Uterus (tissue), 4 donors: ENCODE data around the gene PCSK7. TPM values are rescaled to one million over a fixed set of nuclear protein-coding genes. Genes with fewer than 3 reads are reported as not detected.
A peak's percentile ranks its signal among the peaks of the same experiment; 100 is the strongest.

Source experiments
- DNase-seq, 2 donors: peaks; one replicate each; pipeline ENCODE4 v3.0.0-alpha.2; 2019 to 2020
- H3K27ac ChIP-seq, 2 donors: fragments of 200-600 bp; sonication (generic); 1 replicate in 1 of 2; 2 replicates in 1 of 2; pipeline ENCODE4 v1.5.1; 2016 to 2018
- H3K27me3 ChIP-seq, 2 donors: fragments of 200-600 bp; sonication (generic); one replicate each; pipeline ENCODE4 v1.5.1; 2018 to 2019; ENCODE audit warnings: control low read depth in 1 of 2
- H3K36me3 ChIP-seq, 2 donors: fragments of 200-600 bp; sonication (generic); one replicate each; pipeline ENCODE4 v1.5.1; 2019; ENCODE audit warnings: control low read depth in 1 of 2
- H3K4me1 ChIP-seq, 2 donors: fragments of 200-600 bp; sonication (generic); one replicate each; pipeline ENCODE4 v1.5.1; 2018 to 2019; ENCODE audit warnings: control low read depth in 1 of 2
- H3K4me3 ChIP-seq, 2 donors: fragments of 200-600 bp; sonication (generic); 1 replicate in 1 of 2; 2 replicates in 1 of 2; pipeline ENCODE4 v1.5.1; 2018 to 2019; ENCODE audit warnings: mild to moderate bottlenecking in 1 of 2
- H3K9me3 ChIP-seq, 2 donors: fragments of 200-600 bp; sonication (generic); one replicate each; pipeline ENCODE4 v1.5.1; 2019; ENCODE audit warnings: control low read depth in 1 of 2
- POLR2A ChIP-seq, 2 donors: fragments of 450-650 bp; IDR thresholded peaks; one replicate each; pipeline ENCODE4 v1.6.1; 2016; ENCODE audit warnings: antibody characterized with exemption in 2 of 2, mild to moderate bottlenecking in 1 of 2, moderate library complexity in 1 of 2
- intact Hi-C: fragments of 100-400 bp; cut with DNase I; formaldehyde crosslinking; loops from one replicate; pipeline ENCODE4 v1.15.1; 2023; ENCODE audit warnings: low total_unique reads
- total RNA-seq, 4 donors: library from RNA; depleted of rRNA in 3 of 4; stranded (reverse); fragments of >200 nt in 3 of 4; gene quantifications; one replicate each; pipeline versions ENCODE4 v1.1.0 to v1.2.4, GENCODE V29; 2014 to 2023
- TF ChIP-seq, protein P1 (sequence below), 4 experiments: fragments of 200-600 bp in 2 of 4; fragments of 450-650 bp in 2 of 4; sonication (generic) in 2 of 4; IDR thresholded peaks; one replicate each; pipeline ENCODE4 v1.5.1; 2016 to 2019; ENCODE audit warnings: antibody characterized with exemption in 4 of 4, mild to moderate bottlenecking in 2 of 4, moderate library complexity in 1 of 4
- donor health status: DM: yes; HTN: yes; CAD: no.

PCSK7 gene
- total RNA-seq, 4 donors from 2014 or later: 23.3 to 78.9 (median 35.3) TPM

DNA sequence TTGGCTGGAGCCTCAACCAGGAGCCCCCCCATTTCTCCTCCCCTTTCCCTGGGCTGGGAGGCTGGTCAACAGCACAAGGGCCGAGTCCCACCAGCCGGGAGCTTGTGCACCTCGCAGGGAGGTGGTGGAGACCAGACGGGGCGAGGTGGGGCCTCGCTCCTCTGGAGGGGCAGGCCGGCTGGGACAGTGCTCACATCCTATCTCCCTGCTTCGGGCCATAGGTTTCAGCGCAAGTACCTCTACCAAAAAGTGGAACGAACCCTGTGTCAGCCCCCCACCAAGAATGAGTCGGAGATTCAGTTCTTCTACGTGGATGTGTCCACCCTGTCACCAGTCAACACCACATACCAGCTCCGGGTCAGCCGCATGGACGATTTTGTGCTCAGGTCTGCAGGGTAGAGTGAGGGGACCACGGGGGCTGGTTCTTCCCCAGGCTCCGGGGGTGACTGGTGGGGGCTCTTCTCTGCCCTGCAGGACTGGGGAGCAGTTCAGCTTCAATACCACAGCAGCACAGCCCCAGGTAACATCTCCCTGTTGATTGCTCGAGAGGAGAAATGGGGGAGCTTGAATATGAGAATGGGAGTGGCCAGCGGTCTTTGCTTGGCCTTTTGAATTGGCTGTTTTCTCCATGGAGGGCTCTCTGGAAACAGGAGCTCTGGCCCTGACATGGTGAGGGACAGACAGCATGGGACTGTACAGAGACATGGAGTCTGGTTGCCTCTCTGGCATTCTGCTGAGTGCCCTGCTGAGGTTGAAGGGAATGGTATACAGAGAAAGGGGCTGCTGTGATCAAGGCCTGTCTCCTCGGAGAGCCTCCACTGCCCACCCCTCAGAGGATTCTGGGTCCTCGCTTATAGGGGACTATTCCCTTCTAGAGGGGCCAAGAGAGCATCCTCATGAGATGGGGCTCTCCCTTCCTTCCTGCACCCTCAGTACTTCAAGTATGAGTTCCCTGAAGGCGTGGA lies 50.0 kb downstream of the PCSK7 start:
- intact Hi-C loops: loop anchor here (5.0 kb wide), 1 partner anchor 45 kb away; no protein-coding TSS in a partner anchor
- no peaks in the 10 kb centered on the region for H3K36me3 ChIP-seq
- H3K27ac ChIP-seq: peak overlapping the region in 1 of 2 donors; percentile 42
- no peaks in the 10 kb centered on the region for H3K27me3 ChIP-seq
- peaks cover 5 to 10% of the 10 kb centered on the region in 2 donors for H3K4me1 ChIP-seq
- H3K4me3 ChIP-seq: no peak overlapping the region
- no peaks in the 10 kb centered on the region for H3K9me3 ChIP-seq
- DNase-seq: no peak
- no peak for TF ChIP-seq POLR2A (IDR thresholded peaks at IDR 0.05)
- TF ChIP-seq, protein P1, sequence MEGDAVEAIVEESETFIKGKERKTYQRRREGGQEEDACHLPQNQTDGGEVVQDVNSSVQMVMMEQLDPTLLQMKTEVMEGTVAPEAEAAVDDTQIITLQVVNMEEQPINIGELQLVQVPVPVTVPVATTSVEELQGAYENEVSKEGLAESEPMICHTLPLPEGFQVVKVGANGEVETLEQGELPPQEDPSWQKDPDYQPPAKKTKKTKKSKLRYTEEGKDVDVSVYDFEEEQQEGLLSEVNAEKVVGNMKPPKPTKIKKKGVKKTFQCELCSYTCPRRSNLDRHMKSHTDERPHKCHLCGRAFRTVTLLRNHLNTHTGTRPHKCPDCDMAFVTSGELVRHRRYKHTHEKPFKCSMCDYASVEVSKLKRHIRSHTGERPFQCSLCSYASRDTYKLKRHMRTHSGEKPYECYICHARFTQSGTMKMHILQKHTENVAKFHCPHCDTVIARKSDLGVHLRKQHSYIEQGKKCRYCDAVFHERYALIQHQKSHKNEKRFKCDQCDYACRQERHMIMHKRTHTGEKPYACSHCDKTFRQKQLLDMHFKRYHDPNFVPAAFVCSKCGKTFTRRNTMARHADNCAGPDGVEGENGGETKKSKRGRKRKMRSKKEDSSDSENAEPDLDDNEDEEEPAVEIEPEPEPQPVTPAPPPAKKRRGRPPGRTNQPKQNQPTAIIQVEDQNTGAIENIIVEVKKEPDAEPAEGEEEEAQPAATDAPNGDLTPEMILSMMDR (IDR thresholded peaks at IDR 0.05): no peak

DNA sequence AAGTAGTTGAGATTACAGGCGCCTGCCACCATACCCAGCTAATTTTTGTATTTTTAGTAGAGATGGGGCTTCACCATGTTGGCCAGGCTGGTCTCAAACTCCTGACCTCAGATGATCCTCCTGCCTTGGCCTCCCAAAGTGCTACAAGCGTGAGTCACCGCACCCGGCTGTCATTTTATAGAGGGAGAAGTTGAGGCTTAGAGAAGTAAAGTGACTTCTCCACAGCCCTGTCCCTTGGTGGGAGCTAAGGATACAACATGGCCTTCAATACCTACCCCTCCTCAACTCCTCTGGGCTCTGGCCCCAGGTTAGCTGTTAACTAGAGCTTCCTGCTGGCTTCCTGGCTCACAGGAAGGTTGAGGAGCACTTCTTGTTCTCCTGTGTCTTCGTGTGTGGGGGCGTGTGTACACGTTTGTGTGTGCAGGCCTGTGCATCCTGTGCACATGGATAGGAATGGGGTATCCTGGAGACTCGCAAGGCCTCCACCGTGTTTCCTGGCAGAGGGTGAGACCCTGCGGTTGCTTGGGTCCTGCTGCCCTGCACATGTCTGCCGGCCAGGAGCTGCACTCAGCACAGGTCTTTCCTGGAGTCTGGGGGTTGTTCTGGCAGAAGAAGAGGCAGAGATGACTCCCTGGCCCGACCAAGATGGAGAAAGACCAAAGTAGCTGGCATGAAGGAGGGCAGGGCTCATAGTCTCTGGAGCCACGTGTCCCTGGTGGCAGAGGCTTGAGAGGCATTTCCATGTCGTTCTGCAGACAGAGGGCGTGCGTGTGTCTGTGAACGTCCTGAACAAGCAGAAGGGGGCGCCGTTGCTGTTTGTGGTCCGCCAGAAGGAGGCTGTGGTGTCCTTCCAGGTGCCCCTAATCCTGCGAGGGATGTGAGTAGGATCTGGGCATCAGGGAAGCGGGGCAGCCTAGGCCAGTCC lies 51.0 kb downstream of the PCSK7 start:
- H3K4me1 ChIP-seq: peaks cover 5 to 10% of the 10 kb centered on the region in 2 donors
- no peaks in the 10 kb centered on the region for H3K9me3 ChIP-seq
- no peak for TF ChIP-seq POLR2A (IDR thresholded peaks at IDR 0.05)
- TF ChIP-seq, protein P1 (IDR thresholded peaks at IDR 0.05): peak; percentile 58 to 81 (median 72)
- no peaks in the 10 kb centered on the region for H3K27me3 ChIP-seq
- intact Hi-C loops: loop anchor here (5.0 kb wide), 1 partner anchor 46 kb away; no protein-coding TSS in a partner anchor
- DNase-seq: peak; percentile 73 to 85
- peak overlapping the region; percentile 17 to 42 for H3K27ac ChIP-seq
- peak overlapping the region in 1 of 2 donors; percentile 23 for H3K4me3 ChIP-seq
- no peaks in the 10 kb centered on the region for H3K36me3 ChIP-seq

DNA sequence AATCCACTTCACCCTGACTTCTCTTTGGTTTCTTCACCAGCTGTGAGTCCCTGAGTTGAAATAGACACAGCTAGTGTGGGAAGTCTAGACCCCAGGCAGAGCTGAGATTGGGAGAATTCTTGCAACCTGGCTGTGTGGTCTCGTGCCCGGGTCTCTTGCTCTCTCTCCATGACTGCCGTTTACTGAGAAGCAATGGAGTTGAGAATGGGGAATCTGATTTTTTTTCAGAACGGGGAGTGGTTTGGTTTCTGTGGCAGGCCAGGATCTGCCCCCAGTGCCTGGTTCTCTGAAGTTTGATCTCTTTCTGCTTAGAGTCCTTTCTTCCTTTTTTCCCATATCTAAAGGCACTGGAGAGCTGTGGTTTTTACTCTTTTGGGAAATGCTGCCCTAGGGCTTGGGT lies 51.9 kb downstream of the PCSK7 start:
- peak overlapping the region; percentile 90 to 98 for H3K27ac ChIP-seq
- H3K4me3 ChIP-seq: peak overlapping the region; percentile 94 to 95
- TF ChIP-seq, protein P1 (IDR thresholded peaks at IDR 0.05): no peak
- TF ChIP-seq POLR2A (IDR thresholded peaks at IDR 0.05): no peak
- peaks cover 5 to 10% of the 10 kb centered on the region in 2 donors for H3K4me1 ChIP-seq
- no peaks in the 10 kb centered on the region for H3K36me3 ChIP-seq
- no peaks in the 10 kb centered on the region for H3K9me3 ChIP-seq
- intact Hi-C loops: loop anchor here (5.0 kb wide), 1 partner anchor 47 kb away; no protein-coding TSS in a partner anchor
- DNase-seq: no peak
- no peaks in the 10 kb centered on the region for H3K27me3 ChIP-seq

DNA sequence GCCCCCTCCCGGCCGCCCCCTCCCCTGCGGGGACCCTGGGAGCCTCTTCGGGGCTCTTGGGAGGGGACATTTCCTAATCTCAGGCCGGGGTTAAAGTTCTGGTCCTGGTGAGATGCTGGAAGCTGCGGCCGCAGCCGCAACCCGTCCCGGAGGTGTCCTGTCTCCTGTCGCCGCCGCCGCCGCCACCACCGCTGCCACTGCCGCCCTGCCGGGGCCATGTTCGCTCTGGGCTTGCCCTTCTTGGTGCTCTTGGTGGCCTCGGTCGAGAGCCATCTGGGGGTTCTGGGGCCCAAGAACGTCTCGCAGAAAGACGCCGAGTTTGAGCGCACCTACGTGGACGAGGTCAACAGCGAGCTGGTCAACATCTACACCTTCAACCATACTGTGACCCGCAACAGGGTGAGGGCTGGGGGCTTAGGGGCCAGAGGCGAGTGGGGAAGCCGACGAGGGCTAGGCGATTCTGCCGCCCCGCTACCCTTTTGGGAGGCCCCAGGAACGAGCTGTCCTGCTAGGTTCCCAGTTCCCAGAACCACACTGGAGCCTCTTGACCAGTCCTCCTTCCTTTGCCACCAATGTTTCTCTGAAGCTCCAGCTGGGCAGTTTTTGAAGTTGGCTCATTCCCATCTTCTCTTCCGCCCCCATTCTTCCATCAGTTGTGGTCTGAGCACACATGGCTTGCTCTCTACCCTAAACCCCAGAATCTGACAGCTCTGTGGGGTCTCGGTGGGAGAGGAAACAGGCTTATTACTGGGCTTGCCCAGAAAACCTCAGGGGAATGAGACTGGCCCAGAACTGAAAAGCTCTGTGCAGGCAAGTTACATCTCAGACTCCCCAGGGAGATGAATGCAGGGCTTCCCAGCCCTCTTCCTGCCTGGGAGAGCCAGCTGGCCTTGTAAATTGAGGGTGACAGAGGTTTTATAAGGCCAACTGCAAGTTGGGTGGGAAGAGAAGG lies 52.5 kb downstream of the PCSK7 start:
- Histone ChIP-seq H3K9me3 (no peaks in the 10 kb centered on the region), H3K4me1 (peaks cover 5 to 10% of the 10 kb centered on the region in 2 donors), H3K4me3 (peak overlapping the region; percentile 94 to 95), H3K27me3 (no peaks in the 10 kb centered on the region), H3K36me3 (no peaks in the 10 kb centered on the region), H3K27ac (peak overlapping the region; percentile 90 to 98)
- TF ChIP-seq, protein P1 (IDR thresholded peaks at IDR 0.05): no peak
- TF ChIP-seq POLR2A (IDR thresholded peaks at IDR 0.05): no peak
- DNase-seq: no peak
- intact Hi-C loops: no loop called here
